Neural cell (in vitro differentiated cells): ENCODE results near the gene SNRPF. TPM values are rescaled to one million over a fixed set of nuclear protein-coding genes. Genes with fewer than 3 reads are reported as not detected.

ENCODE experiments used
- H2AFZ ChIP-seq: fragments of 200-600, 300-800 bp; sonication (generic), shearing (Covaris generic); 2 replicates; pipeline ENCODE4 v1.6.0; 2014; ENCODE audit warnings: low read depth, mild to moderate bottlenecking, antibody characterized with exemption, low read length, moderate library complexity
- H3F3A ChIP-seq: fragments of 200-600 bp; shearing (Covaris generic); 2 replicates; pipeline ENCODE4 v1.6.1; 2016; ENCODE audit warnings: mild to moderate bottlenecking, moderate library complexity, mixed read lengths, antibody characterized with exemption, low read length; ENCODE audit not compliant: insufficient read depth, poor library complexity, severe bottlenecking
- H3K27ac ChIP-seq: fragments of 200-600, 300-800 bp; sonication (generic), shearing (Covaris generic); 2 replicates; pipeline ENCODE4 v1.5.1; 2014; ENCODE audit warnings: mild to moderate bottlenecking, low read length, moderate library complexity
- H3K27me3 ChIP-seq: fragments of 300-800, 200-600 bp; sonication (generic), shearing (Covaris generic); 2 replicates; pipeline ENCODE4 v1.6.0; 2014; ENCODE audit warnings: mild to moderate bottlenecking, low read depth, low read length, moderate library complexity; ENCODE audit not compliant: insufficient read depth
- H3K36me3 ChIP-seq: fragments of 300-800, 200-600 bp; sonication (generic), shearing (Covaris generic); 2 replicates; pipeline ENCODE4 v1.5.1; 2014; ENCODE audit warnings: mild to moderate bottlenecking, antibody characterized with exemption, low read length, moderate library complexity; ENCODE audit not compliant: insufficient read depth
- H3K4me2 ChIP-seq: fragments of 300-800, 200-600 bp; sonication (generic), shearing (Covaris generic); 2 replicates; pipeline ENCODE4 v1.6.0; 2014; ENCODE audit warnings: mild to moderate bottlenecking, low read length
- H3K4me3 ChIP-seq: fragments of 300-800, 200-600 bp; sonication (generic), shearing (Covaris generic); 2 replicates; pipeline ENCODE4 v1.5.1; 2014; ENCODE audit warnings: mild to moderate bottlenecking, low read length, moderate library complexity
- H3K79me2 ChIP-seq: fragments of 200-600 bp; shearing (Covaris generic); replicated peaks from 2 replicates; pipeline ENCODE4 v1.6.0; 2014; ENCODE audit warnings: mild to moderate bottlenecking, low read length, moderate library complexity; ENCODE audit not compliant: insufficient read depth
- H3K9ac ChIP-seq: fragments of 300-800, 200-600 bp; sonication (generic), shearing (Covaris generic); 2 replicates; pipeline ENCODE4 v1.6.1; 2016; ENCODE audit warnings: mild to moderate bottlenecking, low read length, mixed read lengths
- H3K9me2 ChIP-seq: fragments of 200-600 bp; shearing (Covaris generic); 2 replicates; pipeline ENCODE4 v1.6.1; 2016; ENCODE audit warnings: mild to moderate bottlenecking, low read length, mixed read lengths; ENCODE audit not compliant: insufficient read depth
- H3K9me3 ChIP-seq: fragments of 200-600, 300-800 bp; sonication (generic), shearing (Covaris generic); 2 replicates; pipeline ENCODE4 v1.6.1; 2016; ENCODE audit warnings: mild to moderate bottlenecking, mixed run types, low read length, moderate library complexity, mixed read lengths
- H4K20me1 ChIP-seq: fragments of 200-600 bp; shearing (Covaris generic); 2 replicates; pipeline ENCODE4 v1.6.1; 2016; ENCODE audit warnings: mild to moderate bottlenecking, mixed run types; ENCODE audit not compliant: insufficient read depth
- EP300 ChIP-seq: fragments of 450-650 bp; conservative IDR thresholded peaks from 2 replicates; pipeline ENCODE4 v1.6.1; 2014; ENCODE audit warnings: antibody characterized with exemption, mild to moderate bottlenecking, moderate library complexity; ENCODE audit not compliant: poor library complexity, severe bottlenecking
- EZH2 ChIP-seq: fragments of 200-600, 300-800 bp; shearing (Covaris generic), sonication (generic); IDR thresholded peaks from 2 replicates; pipeline ENCODE4 v1.6.1; 2014; ENCODE audit warnings: antibody characterized with exemption, low read length, borderline replicate concordance, mild to moderate bottlenecking; ENCODE audit not compliant: insufficient read depth, poor library complexity, severe bottlenecking
- MXI1 ChIP-seq: fragments of 450-650 bp; conservative IDR thresholded peaks from 2 replicates; pipeline ENCODE4 v1.6.1; 2014; ENCODE audit warnings: antibody characterized with exemption, mild to moderate bottlenecking; ENCODE audit not compliant: poor library complexity, severe bottlenecking
- POLR2AphosphoS5 ChIP-seq: IDR thresholded peaks from 2 replicates; pipeline ENCODE4 v1.6.1; 2012
- RAD21 ChIP-seq: fragments of 450-650 bp; conservative IDR thresholded peaks from 2 replicates; pipeline ENCODE4 v1.6.1; 2014; ENCODE audit warnings: antibody characterized with exemption, mild to moderate bottlenecking, moderate library complexity
- REST ChIP-seq: IDR thresholded peaks from 2 replicates; pipeline ENCODE4 v1.6.1; 2012; ENCODE audit warnings: borderline replicate concordance
- SMC3 ChIP-seq: fragments of 450-650 bp; conservative IDR thresholded peaks from 2 replicates; pipeline ENCODE4 v1.6.1; 2014; ENCODE audit warnings: antibody characterized with exemption, mild to moderate bottlenecking, moderate library complexity; ENCODE audit not compliant: poor library complexity
- TAF1 ChIP-seq: IDR thresholded peaks from 2 replicates; pipeline ENCODE4 v1.6.1; 2012; ENCODE audit warnings: low read depth
- polyA plus RNA-seq: library from polyadenylated mRNA; depleted of rRNA; stranded (reverse); fragments of >200 nt; gene quantifications from 2 replicates; pipeline ENCODE4 v1.2.3, GENCODE V29; 2014
- TF ChIP-seq, protein P1 (sequence below): fragments of 450-650 bp; IDR thresholded peaks from 2 replicates; pipeline ENCODE4 v1.5.1; 2014; ENCODE audit warnings: antibody characterized with exemption, mild to moderate bottlenecking, moderate library complexity; ENCODE audit not compliant: poor library complexity, severe bottlenecking

The SNRPF gene
- polyA plus RNA-seq, 1 donor from 2014 or later, result 42.1 TPM

GRCh38 chr12:95829395-95829794, 29.4 kb upstream of the SNRPF start:
- Histone ChIP-seq H3F3A (no peaks in the 10 kb centered on the region), H2AFZ (no peak overlapping the region), H3K79me2 (no peaks in the 10 kb centered on the region), H3K4me2 (no peak overlapping the region), H3K9me3 (no peaks in the 10 kb centered on the region), H3K4me3 (no peak overlapping the region), H3K27me3 (no peaks in the 10 kb centered on the region), H3K36me3 (no peaks in the 10 kb centered on the region), H3K9ac (no peak overlapping the region), H3K27ac (no peak overlapping the region), H3K9me2 (no peaks in the 10 kb centered on the region), H4K20me1 (no peaks in the 10 kb centered on the region)
- TF ChIP-seq EZH2 (no peak), SMC3 (no peak), MXI1 (no peak), EP300 (no peak), REST (no peak), POLR2AphosphoS5 (no peak), TAF1 (no peak), RAD21 (no peak)
- TF ChIP-seq, protein P1, sequence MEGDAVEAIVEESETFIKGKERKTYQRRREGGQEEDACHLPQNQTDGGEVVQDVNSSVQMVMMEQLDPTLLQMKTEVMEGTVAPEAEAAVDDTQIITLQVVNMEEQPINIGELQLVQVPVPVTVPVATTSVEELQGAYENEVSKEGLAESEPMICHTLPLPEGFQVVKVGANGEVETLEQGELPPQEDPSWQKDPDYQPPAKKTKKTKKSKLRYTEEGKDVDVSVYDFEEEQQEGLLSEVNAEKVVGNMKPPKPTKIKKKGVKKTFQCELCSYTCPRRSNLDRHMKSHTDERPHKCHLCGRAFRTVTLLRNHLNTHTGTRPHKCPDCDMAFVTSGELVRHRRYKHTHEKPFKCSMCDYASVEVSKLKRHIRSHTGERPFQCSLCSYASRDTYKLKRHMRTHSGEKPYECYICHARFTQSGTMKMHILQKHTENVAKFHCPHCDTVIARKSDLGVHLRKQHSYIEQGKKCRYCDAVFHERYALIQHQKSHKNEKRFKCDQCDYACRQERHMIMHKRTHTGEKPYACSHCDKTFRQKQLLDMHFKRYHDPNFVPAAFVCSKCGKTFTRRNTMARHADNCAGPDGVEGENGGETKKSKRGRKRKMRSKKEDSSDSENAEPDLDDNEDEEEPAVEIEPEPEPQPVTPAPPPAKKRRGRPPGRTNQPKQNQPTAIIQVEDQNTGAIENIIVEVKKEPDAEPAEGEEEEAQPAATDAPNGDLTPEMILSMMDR, result no peak

- no peak overlapping the region for H3K4me2 ChIP-seq
- no peaks in the 10 kb centered on the region for H3K9me2 ChIP-seq
- H3F3A ChIP-seq, result no peaks in the 10 kb centered on the region
- H3K27me3 ChIP-seq, result no peaks in the 10 kb centered on the region
- H3K79me2 ChIP-seq, result no peaks in the 10 kb centered on the region
- H3K9me3 ChIP-seq, result no peaks in the 10 kb centered on the region
- no peaks in the 10 kb centered on the region for H3K36me3 ChIP-seq
- H2AFZ ChIP-seq, result no peak overlapping the region
- no peak overlapping the region for H3K9ac ChIP-seq
- no peaks in the 10 kb centered on the region for H4K20me1 ChIP-seq
- no peak overlapping the region for H3K4me3 ChIP-seq
- H3K27ac ChIP-seq, result no peak overlapping the region
- TF ChIP-seq, protein P1, result no peak
- TF ChIP-seq REST (no peak), EZH2 (no peak), RAD21 (no peak), POLR2AphosphoS5 (no peak), EP300 (no peak), MXI1 (no peak), SMC3 (no peak), TAF1 (no peak)
Measured at GRCh38 chr12:95830335-95831089, 28.2 kb upstream of the SNRPF start.
